Measurements from ENCODE around the gene NOL3. TPM values are rescaled to one million over a fixed set of nuclear protein-coding genes. Genes with fewer than 3 reads are reported as not detected.

Gene NOL3
- total and polyA plus RNA-seq, 9 of the 15 experiments (the other 6 are each of a cell fraction or from before 2014, with no cell fraction given) = 0.45 to 14.0 (median 5.4) TPM

DNA sequence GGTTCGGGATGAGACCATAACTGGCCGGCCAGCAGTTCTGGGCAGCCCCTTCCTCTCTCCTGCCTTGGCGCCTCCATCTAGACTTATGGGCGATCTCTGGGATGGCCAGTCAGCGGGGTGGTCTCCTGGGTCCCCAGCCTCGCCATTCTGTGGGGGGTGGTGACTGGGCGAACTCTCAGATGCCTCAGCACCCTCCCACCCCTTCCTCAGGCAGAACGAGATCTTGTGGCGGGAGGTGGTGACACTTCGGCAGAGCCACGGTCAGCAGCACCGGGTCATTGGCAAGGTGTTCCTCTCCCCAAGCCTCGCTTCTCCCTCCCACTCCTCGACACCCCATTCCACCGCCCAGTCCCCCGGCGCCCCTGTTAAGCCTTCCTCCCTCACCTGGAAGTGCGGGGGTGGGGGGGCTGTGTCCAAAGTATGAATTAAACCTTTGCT is 4.2 kb upstream of the NOL3 start:
- no peak for DNase-seq (ENCODE audit: extremely low read depth in 1 of 4, low spot score in 3 of 4)
- Histone ChIP-seq H4K20me1 (replicated peaks; ENCODE audit: control insufficient read depth, insufficient read depth, low read length) (no peaks in the 10 kb centered on the region), H3K9ac (ENCODE audit: insufficient read depth in 1 of 2, low read depth in 2 of 2, low read length in 2 of 2) (peak overlapping the region in 1 of 2 experiments; percentile 68; a peak in 2 of 4 replicates), H3K4me3 (no peak overlapping the region), H3K27me3 (ENCODE audit: control insufficient read depth in 2 of 2, insufficient read depth in 2 of 2, low read length in 2 of 2) (no peaks in the 10 kb centered on the region), H2AFZ (ENCODE audit: low read depth, low read length) (no peak overlapping the region), H3K4me2 (ENCODE audit: insufficient read depth, low read length) (no peak overlapping the region), H3K4me1 (replicated peaks in 1 of 2; ENCODE audit: control insufficient read depth in 2 of 2, insufficient read depth in 2 of 2, low read length in 2 of 2) (peaks cover 24 to 84% of the 10 kb centered on the region in 2 experiments), H3K9me3 (replicated peaks; ENCODE audit: control insufficient read depth, insufficient read depth, low read depth, low read length) (no peaks in the 10 kb centered on the region), H3K27ac (ENCODE audit: extremely low read depth, low read depth, low read length) (no peak overlapping the region), H3K79me2 (ENCODE audit: control insufficient read depth, insufficient read depth, low read length) (peaks cover 7% of the 10 kb centered on the region), H3K36me3 (ENCODE audit: control insufficient read depth, insufficient read depth, low read length) (peaks cover 13% of the 10 kb centered on the region; the same call in 2 of the 3 replicates), H3K9me1 (ENCODE audit: control insufficient read depth, insufficient read depth, low read length) (no peaks in the 10 kb centered on the region)
- TF ChIP-seq LEF1 (IDR thresholded peaks at IDR 0.05) = no peak
- TF ChIP-seq HNRNPK (IDR thresholded peaks at IDR 0.05; ENCODE audit: low read depth, low read length, poor library complexity, severe bottlenecking) = no peak
- TF ChIP-seq ZBTB7A (IDR thresholded peaks at IDR 0.05; ENCODE audit: borderline replicate concordance, control insufficient read depth, low read depth, low read length) = 0 out of 2 replicates have a peak, but pooled peaks have one; percentile 8
- in situ Hi-C loops (cut with MboI) (loop anchor here (25.0 kb wide), 1 partner anchor 204 kb away; the partner anchor contains the start of gene CES3), intact Hi-C loops (cut with micrococcal nuclease) (no loop called here)
- no peak for FAIRE-seq
- ChIA-PET CTCF (ENCODE audit: low intra/inter-chr PET ratio) (no interaction called here), POLR2A (interaction anchor here (0.5 to 0.6 kb wide), 2 partner anchors 11 to 314 kb away, joined by 3 read pairs; no protein-coding TSS in a partner anchor)
- no peak for ATAC-seq
- BruUV-seq (replicated peaks) = no TSS peak
- 76% methylated on average over 16 of the region's 18 CpGs for WGBS (ENCODE audit: insufficient coverage, low coverage, missing lambda C conversion rate)

DNA sequence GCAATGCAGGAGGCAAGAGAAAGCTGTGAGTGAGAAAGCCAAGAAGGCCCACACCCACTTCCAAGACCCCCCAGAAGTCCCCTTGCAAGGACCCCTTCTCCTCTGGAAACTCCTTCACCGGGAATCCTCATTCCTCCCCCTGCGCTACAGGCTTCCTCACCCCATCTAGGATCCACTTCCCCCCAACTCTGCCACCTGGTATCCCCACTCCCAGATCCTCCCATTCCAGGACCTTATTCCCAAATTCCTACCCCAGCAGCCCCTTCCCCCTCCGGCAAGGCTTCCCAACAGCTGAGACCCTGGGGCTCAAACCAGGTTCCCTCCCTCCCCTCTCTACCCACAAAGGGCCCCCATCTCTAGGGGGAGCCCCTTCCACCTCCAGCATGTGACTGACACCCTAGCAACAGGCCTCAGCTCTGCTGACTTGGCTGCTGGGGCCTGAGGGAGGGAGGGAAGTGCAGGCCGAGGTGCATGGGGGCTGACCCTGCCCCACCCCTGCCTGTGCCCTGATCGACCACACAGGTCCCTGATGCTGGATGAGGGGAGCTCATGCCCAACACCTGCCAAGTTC is 3.7 kb upstream of the NOL3 start:
- in situ Hi-C loops (cut with MboI) = loop anchor here (25.0 kb wide), 1 partner anchor 204 kb away; the partner anchor contains the start of gene CES3
- no peak for FAIRE-seq
- Histone ChIP-seq H3K9me3 (replicated peaks; ENCODE audit: control insufficient read depth, insufficient read depth, low read depth, low read length) (no peaks in the 10 kb centered on the region), H3K79me2 (ENCODE audit: control insufficient read depth, insufficient read depth, low read length) (peaks cover 1% of the 10 kb centered on the region; the same call in 1 of the 3 replicates), H3K27ac (ENCODE audit: extremely low read depth, low read depth, low read length) (no peak overlapping the region), H3K9me1 (ENCODE audit: control insufficient read depth, insufficient read depth, low read length) (no peaks in the 10 kb centered on the region), H3K27me3 (ENCODE audit: control insufficient read depth in 2 of 2, insufficient read depth in 2 of 2, low read length in 2 of 2) (no peaks in the 10 kb centered on the region), H3K9ac (ENCODE audit: insufficient read depth in 1 of 2, low read depth in 2 of 2, low read length in 2 of 2) (no peak overlapping the region; a peak in 1 of 4 replicates), H2AFZ (ENCODE audit: low read depth, low read length) (no peak overlapping the region), H3K36me3 (ENCODE audit: control insufficient read depth, insufficient read depth, low read length) (peaks cover 13% of the 10 kb centered on the region; the same call in 2 of the 3 replicates), H3K4me3 (no peak overlapping the region), H3K4me1 (replicated peaks in 1 of 2; ENCODE audit: control insufficient read depth in 2 of 2, insufficient read depth in 2 of 2, low read length in 2 of 2) (peaks cover 26 to 82% of the 10 kb centered on the region in 2 experiments), H4K20me1 (replicated peaks; ENCODE audit: control insufficient read depth, insufficient read depth, low read length) (no peaks in the 10 kb centered on the region), H3K4me2 (ENCODE audit: insufficient read depth, low read length) (no peak overlapping the region)
- no peak for ATAC-seq
- POLR2A ChIA-PET = no interaction called here
- CTCF ChIA-PET (ENCODE audit: low intra/inter-chr PET ratio) = no interaction called here
- peak in 1 of 4 experiments; percentile 23 for DNase-seq (ENCODE audit: extremely low read depth in 1 of 4, low spot score in 3 of 4)
- WGBS (ENCODE audit: insufficient coverage, low coverage, missing lambda C conversion rate) = 67% methylated on average over 3 of the region's 5 CpGs
- TF ChIP-seq, protein P1, sequence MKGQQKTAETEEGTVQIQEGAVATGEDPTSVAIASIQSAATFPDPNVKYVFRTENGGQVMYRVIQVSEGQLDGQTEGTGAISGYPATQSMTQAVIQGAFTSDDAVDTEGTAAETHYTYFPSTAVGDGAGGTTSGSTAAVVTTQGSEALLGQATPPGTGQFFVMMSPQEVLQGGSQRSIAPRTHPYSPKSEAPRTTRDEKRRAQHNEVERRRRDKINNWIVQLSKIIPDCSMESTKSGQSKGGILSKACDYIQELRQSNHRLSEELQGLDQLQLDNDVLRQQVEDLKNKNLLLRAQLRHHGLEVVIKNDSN (CRISPR knock-in tag; IDR thresholded peaks at IDR 0.05) = 0 out of 2 replicates have a peak, but pooled peaks have one; percentile 34
- TF ChIP-seq, protein P2, sequence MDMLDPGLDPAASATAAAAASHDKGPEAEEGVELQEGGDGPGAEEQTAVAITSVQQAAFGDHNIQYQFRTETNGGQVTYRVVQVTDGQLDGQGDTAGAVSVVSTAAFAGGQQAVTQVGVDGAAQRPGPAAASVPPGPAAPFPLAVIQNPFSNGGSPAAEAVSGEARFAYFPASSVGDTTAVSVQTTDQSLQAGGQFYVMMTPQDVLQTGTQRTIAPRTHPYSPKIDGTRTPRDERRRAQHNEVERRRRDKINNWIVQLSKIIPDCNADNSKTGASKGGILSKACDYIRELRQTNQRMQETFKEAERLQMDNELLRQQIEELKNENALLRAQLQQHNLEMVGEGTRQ (CRISPR knock-in tag; IDR thresholded peaks at IDR 0.05) = peak; percentile 41; the same call in 1 of the 2 replicates
- no peak for TF ChIP-seq ZNF239 (CRISPR knock-in tag; IDR thresholded peaks at IDR 0.05)
- no TSS peak for BruUV-seq (replicated peaks)
- intact Hi-C loops (cut with micrococcal nuclease) = no loop called here
